Stimulated activated CD4-positive, alpha-beta T cell treated with anti-CD3 and anti-CD28 coated beads, TNF-alpha, amount 100 ng/mL, for 48 hours (primary cell): ENCODE measurements around the gene SLC46A1.

ENCODE experiments used
- DNase-seq, 3 donors: peaks; one replicate each; pipeline ENCODE4 v3.0.0-alpha.2; 2020; ENCODE audit warnings: low read depth in 3 of 3

SLC46A1 gene

GRCh38 chr17:28381141-28381825, 24.7 kb downstream of the SLC46A1 start:
- DNase-seq, result no peak

GRCh38 chr17:28379814-28380801, 25.9 kb downstream of the SLC46A1 start:
- DNase-seq, result no peak

GRCh38 chr17:28372945-28373274, 33.1 kb downstream of the SLC46A1 start:
- no peak for DNase-seq

- DNase-seq, result no peak
These were observed 33.6 kb downstream of the SLC46A1 start for GRCh38 chr17:28372203-28372944.

GRCh38 chr17:28371245-28372202, 34.5 kb downstream of the SLC46A1 start, which contains the start of gene SARM1:
Gene SARM1 (plus strand): TSS chr17:28371694. CDS start chr17:28372033, 339 bp downstream.
- DNase-seq, result peak; percentile 70 to 91 (median 83)

GRCh38 chr17:28370744-28371103, 35.3 kb downstream of the SLC46A1 start:
- DNase-seq, result no peak

- no peak for DNase-seq
These were observed 35.8 kb downstream of the SLC46A1 start, which contains the start of gene VTN for GRCh38 chr17:28370035-28370743. Gene VTN (minus strand): TSS chr17:28370307. CDS start chr17:28370203, 104 bp downstream.

- DNase-seq, result no peak
These were observed 36.4 kb downstream of the SLC46A1 start for GRCh38 chr17:28369684-28370034.

- DNase-seq, result no peak
These were observed 36.9 kb downstream of the SLC46A1 start for GRCh38 chr17:28368915-28369683.

- DNase-seq, result no peak
These were observed 37.6 kb downstream of the SLC46A1 start for GRCh38 chr17:28368306-28368831.

- no peak for DNase-seq
These were observed 38.2 kb downstream of the SLC46A1 start for GRCh38 chr17:28367641-28368305.

- DNase-seq, result no peak
These were observed 39.4 kb downstream of the SLC46A1 start for GRCh38 chr17:28366605-28367004.

GRCh38 chr17:28365487-28365886, 40.5 kb downstream of the SLC46A1 start:
- DNase-seq, result no peak

GRCh38 chr17:28364665-28365363, 41.2 kb downstream of the SLC46A1 start, which contains the start of gene SEBOX:
Gene SEBOX (minus strand): TSS chr17:28365199. CDS start chr17:28365151, 48 bp downstream.
- no peak for DNase-seq

- DNase-seq, result no peak
These were observed 42.0 kb downstream of the SLC46A1 start for GRCh38 chr17:28363776-28364650.

- no peak for DNase-seq
These were observed 42.8 kb downstream of the SLC46A1 start for GRCh38 chr17:28363186-28363585.

- DNase-seq, result no peak
These were observed 48.2 kb downstream of the SLC46A1 start for GRCh38 chr17:28357901-28358197.
